NCI-H460 (cell line): ENCODE measurements around the gene THAP11. TPM values are rescaled to one million over a fixed set of nuclear protein-coding genes. Genes with fewer than 3 reads are reported as not detected.
"Not testable (repeated sequence)": the region's sequence is repeated elsewhere in the genome, so short reads cannot be mapped to it uniquely, and the experiment has no call there.

Source experiments
- DNase-seq: peaks from one replicate; pipeline ENCODE4 v3.0.0-alpha.2; 2016; ENCODE audit warnings: low read depth; ENCODE audit errors: extremely low read depth
- total RNA-seq: library from RNA; depleted of rRNA; stranded (reverse); fragments of >200 nt; shearing (Covaris generic); gene quantifications from 2 replicates; pipeline ENCODE4 v1.2.3, GENCODE V29; 2014

The THAP11 gene
- total RNA-seq, 1 experiment from 2014 or later = 43.6 TPM

DNA sequence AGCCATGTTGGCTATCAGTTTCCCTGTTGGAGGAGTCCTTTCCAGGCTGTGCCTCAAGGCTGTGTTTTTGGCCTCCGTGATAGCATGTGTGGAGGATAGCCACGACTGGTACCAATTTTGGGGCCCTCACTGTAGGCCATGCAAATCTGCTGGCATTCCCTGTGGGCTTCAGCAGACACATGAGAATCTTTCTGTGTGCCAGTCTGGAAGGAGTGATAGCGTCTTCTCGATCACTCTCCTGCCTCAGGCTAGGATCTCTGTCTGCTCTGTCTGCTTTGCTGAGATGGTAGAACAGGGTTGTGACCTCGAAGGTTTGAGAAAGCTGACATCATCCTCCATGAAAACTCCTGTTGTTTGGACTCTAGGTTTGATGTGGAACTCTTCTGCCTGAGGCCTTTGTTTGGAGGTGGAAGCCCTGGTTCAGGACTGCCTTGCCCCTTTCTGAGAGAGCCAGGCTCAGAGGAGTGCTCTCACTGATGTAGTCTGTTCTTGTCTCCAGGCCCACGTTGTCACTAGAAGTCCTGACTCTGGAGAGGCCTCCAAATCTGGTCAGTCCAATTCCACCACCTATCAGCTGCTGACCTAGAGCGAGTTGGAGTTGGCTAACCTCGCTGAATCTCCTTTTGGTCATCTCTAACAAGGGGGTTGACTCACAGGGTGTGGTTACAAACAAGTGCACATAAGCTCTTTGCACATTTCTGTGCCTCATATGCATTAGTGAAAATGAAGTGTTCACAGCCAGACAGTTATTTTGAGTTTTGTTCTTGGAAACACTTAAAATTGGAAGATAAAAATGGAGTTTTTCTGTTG lies 18.7 kb downstream of the THAP11 start:
- peak; percentile 45 for DNase-seq

DNA sequence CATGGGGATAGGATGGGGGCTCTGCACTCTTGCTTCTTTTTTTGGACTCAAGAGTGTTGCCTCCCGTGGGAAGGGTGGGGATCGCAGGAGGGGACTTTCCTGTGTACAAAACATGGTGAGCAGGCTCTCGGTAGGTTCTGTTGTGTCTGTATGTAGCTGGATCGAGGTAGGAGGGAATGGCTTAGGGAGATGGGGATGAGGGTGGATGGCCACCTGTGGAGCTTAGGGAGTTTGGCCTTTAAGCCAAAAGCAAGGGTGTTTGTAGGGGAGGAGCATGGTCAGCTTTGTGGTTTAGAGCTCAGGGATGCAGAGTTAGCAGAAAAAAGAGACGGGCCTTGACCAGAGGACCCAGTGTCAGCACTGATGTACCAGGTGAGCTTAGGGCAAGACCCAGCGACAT lies 19.8 kb downstream of the THAP11 start:
- DNase-seq = no peak

DNA sequence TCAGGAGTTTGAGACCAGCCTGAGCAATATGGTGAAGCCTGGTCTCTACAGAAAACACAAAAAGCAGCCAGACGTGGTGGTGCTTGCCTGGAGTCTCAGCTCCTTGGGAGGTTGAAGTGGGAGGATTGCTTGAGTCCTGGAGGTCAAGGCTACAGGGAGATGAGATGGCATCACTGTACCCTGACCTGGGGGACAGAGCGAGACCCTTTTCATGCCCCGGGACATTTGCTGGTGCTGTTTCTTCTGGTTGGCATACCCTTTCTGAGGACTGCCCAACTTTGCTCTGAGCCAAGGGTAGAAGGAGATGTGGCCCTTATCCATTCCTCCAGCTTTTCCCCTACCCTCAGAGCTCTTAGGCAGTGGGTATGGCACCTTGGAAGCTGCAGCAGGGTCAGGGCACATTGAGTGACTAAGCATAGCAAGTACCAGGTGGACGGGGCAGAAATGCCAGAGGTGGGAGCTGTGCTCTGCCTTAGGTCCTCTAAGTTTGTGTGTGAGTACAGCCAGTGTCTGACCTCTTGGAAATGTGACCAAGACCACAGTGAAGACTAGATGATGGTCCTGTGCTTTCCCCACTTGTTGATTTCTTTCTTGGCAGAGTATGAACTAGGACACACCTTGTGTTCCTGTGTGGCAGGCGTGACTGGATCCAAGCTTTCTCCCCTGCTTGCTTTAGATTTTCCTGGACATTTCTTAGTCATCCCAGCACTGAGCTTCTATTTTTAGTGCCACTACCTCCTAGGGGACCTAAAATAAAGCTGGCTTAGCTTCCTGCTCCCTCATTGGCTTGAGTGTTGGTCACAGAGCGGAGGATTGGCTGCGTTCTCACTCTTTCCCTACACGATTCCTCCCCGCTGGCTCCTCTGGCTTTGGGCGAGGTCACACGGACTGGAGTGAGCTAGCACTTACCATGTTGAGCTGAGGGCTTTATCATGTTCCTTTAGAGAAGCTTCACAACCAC lies 20.8 kb downstream of the THAP11 start:
- no peak for DNase-seq

DNA sequence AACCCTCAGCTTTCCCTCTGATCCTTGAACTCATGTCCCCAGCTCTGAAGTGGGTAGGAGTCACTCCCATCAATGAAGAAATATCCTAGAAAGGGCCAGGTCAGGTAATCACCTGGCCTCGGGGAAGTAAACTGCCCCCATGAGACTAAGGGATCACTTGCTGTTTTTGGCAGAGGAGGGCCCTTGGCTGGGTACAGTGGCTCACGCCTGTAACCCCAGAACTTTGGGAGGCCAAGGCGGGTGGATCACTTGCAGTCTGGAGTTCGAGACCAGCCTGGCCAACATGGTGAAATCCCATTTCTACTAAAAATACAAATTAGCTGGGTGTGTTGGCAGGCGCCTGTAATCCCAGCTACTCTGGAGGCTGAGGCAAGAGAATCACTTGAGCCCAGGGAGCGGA lies 21.9 kb downstream of the THAP11 start:
- DNase-seq = not testable (repeated sequence)

DNA sequence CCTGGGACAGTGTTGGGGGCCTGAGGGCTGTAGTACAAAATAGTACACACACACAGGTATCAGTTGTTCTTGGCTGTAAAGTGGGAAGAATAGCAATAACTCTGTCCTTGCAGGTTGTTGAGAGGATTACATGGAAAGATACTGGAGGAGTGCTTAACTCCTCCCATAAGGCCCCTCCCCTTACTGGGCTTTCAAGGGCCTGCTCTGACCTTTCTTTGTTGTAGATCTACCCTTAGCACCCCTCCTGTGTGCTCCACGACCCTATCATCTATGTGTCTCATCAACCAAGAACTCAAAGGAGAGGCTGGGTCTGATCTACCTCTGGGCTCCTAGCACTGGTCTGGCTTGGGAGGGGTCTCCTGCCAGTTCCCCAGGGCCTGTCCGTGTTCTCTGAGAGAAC lies 22.5 kb downstream of the THAP11 start:
- DNase-seq = no peak

DNA sequence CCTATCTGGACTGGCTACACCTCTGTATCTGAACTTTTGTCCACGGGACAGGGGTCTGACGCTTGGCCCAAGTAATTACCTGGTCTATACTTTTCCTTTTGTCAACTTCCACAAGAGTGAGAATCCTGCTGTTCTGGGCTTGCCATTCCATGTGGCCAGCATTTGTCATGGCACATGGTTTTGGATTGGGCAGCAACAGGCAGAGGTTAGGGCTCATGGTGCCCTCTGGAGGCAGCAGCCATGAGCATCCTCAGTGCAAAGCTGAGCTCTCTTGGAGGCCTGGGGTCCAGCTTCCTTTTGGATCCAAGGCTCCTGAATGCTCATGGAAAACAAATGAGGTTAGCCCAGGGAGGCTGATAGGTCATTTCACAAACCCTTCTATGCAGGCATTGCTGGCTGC lies 23.2 kb downstream of the THAP11 start:
- DNase-seq = peak; percentile 57

DNA sequence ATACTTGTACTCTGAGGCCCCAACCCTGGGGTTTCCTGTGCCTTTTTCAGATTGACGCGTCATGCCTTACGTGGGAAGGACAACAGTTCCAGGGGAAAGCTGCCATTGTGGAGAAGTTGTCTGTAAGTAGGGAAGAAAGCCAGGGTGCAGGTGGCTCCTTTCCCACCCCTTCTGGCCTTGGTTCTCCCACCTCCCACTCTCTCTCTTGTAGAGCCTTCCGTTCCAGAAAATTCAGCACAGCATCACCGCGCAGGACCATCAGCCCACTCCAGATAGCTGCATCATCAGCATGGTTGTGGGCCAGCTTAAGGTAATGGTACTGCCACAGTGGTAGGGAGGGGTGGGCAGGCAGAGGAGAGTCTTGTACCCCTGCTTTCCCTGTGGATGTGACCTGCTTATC lies 26.2 kb downstream of the THAP11 start:
- no peak for DNase-seq

DNA sequence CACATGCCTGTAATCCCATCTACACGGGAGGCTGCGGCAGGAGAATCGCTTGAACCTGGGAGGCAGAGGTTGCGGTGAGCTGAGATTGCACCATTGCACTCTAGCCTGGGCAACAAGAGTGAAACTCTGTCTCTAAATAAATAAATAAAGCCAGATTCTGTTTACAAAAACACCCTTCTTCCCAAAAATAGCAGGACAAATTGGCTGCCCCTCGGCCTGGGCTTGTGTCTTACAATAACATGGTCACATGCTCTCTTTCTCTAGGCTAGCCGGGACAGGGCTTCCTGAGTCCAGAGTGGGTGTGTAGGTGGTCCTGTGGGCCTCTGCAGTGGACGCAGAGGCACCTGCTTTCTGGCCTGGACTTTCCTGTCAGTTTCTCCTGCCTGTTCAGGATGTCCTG lies 27.5 kb downstream of the THAP11 start:
- DNase-seq = no peak

DNA sequence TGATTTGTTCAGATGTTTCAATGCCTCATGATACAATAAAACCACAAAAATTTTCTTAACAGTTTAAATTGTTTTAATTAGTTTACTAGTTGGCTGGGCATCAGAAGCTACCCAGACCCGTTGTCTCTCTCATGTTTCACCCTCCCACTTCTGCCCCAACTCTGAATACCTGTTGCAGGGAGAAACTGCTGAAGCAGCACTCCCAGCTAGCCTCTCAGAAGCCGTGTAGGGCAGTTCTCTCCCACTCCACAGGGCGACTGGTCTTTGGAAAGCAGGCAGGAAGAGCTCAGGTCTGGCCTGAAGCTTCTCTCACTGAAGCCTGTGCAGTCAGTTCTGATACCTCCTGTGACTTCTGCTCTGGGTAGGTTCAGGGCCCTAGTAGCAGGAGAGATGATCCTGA lies 29.1 kb downstream of the THAP11 start:
- no peak for DNase-seq

DNA sequence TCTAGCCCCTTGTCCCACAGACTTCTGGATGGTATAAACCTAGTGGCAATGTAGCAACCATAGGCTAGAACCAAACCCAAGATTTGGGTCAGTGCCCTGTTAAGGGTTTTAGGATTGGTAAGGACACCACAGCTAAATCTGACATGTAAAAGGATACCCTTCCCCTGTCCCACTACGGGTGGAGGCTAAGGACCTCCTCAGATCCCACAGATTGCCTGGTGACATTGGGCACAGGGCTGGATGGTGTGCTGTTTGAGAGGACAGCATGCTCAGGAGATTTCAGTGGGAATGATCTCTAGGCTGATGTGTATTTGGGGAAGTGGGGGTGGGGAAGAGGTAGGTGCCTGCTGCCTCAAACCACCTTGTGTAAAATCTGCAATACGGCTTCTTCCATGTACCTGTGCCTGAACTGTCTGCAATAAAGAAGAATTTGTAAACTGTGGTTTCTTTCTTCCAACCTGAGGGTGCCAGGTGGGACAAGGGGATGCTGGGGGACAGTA lies 30.1 kb downstream of the THAP11 start:
- no peak for DNase-seq

DNA sequence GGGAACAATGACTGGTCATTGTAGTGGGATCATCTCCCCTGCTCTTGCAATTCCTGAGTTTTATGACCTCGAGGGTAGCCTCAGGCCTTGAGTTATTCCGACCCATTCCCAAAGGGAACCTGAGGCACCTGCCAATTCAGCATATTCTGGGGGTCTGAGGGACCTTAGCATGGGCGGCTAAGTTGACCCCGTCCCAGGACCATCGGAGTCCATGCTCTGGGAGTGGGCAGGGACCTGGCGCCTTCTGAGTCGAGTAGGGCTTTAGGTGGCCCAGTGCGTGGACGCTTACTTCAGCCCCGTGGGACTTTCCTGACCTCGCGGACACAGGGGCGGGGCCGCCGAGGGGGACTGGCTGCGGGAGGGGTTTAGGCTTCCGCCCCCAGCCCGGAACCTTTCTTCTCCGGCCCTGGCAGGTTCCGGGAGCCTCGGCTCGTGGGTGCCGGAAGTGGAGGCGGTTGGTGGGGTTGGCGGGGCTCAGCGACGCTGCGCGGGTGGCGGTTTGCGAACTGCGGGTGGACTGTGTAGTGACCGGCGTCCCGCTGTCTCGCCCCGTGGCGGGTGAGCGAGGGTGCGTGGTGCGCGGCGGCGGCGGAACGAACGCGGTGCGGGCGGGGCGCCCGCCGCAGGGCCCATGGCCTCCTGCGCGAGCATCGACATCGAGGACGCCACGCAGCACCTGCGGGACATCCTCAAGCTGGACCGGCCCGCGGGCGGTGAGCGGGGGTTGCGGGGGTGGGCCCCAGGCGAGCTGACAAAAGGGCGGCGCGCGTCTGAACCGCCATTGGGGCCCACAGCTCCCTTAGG lies 30.7 kb downstream of the THAP11 start, which contains the start of gene EDC4:
TSS of gene EDC4 (plus strand) at position 422 of the 804 bp plus-strand sequence. CDS start at position 632, 210 bp downstream.
- DNase-seq = peak; percentile 65

DNA sequence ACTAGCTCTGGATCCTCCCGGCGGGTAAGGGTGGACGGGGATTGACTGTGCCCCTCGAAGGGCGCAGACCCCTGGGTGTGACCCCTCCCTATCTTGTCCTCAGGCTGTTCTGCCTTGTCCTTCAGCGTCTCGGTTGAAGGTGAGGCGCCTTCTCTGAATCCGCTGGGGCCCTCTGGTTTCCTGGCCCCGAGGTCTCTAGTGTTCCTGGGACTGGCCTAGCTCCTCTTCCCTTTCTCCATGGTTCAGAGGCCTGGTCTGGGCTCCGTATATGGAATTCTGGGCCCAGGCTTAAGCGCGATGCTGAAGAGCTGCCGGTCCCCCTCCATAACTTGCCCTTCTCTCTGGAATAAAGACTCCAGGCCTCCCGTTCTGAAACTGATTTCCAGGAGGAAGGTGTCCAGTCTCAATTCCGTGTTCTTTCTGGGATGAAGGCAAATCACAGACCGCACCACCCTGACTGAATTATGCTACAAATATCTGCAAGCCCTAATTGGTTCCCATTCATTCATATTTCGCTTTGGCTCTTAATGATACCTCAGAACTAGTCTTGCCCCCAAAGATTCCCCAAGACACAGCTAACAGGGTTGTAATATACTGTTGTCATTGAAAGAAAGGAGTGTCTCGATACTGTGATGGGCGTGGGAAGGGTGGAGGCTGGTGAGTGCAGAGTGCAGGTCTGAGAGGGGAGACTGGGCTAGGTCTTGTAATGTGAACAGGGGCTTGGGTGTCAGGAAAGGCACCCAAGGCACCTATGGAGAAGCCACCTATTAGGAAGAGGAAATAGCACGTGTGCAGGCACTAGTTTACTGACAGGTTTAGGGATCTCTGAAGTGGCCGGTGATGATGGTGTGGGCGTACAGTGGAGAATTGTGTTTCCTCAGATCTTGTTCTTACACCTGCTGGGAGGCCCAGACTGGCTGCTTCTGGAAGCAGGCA lies 31.6 kb downstream of the THAP11 start:
- no peak for DNase-seq

DNA sequence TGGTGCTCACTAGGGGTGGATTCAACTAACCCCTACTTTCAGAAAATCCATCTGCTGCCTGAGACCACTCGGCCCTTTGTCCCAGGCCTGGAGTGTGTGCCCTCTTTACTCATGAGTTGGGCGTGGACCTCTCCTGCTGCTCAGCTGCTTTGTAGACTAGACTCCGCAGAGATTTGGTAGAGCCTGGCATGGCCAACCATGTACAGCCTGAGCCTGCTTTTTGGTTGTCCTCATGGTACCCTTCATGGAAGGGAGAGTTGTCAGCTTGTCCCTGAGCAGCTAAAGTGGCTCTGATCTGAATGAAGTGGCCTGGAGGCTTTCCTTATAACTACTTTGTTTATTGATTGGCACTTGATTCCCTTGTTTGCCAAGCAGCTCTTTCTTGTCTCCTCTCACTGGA lies 32.3 kb downstream of the THAP11 start:
- DNase-seq = no peak

DNA sequence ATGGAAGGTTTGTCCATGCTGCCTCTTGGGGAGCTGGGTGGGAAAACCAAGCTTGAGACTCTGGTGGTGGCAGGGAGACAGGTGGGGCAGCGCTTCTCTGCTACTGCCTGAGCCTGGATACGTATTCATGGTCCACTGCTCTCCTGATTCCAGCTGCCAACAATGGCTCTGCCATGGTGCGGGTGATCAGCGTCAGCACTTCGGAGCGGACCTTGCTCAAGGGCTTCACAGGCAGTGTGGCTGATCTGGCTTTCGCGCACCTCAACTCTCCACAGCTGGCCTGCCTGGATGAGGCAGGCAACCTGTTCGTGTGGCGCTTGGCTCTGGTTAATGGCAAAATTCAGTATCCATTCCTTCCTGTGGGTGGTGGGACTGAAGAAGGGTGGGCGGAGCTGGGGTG lies 34.9 kb downstream of the THAP11 start:
- no peak for DNase-seq

DNA sequence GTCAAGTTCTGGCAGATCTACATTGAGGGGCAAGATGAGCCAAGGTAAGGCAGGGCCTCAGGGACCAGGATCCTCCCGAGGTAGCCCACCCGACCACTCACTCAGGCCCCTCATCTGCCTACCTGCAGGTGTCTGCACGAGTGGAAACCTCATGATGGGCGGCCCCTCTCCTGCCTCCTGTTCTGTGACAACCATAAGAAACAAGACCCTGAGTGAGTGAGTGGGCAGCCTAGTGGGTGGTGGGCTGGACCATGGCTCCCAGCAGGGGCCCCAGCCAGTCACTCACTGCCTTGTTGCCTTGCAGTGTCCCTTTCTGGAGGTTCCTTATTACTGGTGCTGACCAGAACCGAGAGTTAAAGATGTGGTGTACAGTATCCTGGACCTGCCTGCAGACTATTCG lies 36.1 kb downstream of the THAP11 start:
- DNase-seq = no peak

DNA sequence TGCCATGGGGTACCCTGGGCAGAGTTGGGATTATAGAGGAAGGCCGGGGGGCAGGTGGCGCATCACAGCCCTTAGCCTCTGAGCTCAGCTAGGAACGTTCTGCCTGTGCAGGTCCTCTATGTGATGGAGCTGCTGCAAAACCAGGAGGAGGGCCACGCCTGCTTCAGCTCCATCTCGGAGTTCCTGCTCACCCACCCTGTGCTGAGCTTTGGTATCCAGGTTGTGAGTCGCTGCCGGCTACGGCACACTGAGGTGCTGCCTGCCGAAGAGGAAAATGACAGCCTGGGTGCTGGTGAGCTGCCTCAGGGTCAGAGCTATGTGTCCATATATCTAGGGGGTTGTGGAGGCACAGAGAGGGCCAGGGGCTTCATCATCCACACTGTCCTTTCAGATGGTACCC lies 36.7 kb downstream of the THAP11 start:
- no peak for DNase-seq

DNA sequence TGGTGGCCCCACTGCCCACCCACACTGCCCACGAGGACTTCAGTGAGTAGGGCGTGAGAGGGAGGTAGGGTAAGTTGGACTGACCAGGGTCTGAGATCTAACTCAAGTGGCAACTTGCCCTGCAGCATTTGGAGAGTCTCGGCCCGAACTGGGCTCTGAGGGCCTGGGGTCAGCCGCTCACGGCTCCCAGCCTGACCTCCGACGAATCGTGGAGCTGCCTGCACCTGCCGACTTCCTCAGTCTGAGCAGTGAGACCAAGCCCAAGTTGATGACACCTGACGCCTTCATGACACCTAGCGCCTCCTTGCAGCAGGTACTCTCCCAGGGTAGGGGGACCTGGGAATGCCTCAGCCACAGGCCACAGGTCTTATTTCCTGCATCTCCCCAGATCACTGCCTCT lies 37.3 kb downstream of the THAP11 start:
- DNase-seq = no peak

DNA sequence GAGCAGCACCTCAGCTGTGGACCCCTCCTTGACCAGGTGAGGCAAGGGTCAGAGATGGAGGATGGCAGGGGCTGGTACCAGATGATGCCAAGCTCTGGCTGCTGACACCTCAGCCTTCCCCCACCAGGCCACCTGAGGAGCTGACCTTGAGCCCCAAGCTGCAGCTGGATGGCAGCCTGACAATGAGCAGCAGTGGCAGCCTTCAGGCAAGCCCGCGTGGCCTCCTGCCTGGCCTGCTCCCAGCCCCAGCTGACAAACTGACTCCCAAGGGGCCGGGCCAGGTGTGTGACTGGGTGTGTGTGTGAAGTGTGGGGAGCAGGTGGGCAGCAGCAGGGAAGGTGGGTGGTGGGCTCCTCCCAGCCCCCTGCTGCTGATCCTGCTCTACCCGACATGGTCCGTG lies 37.8 kb downstream of the THAP11 start:
- no peak for DNase-seq

DNA sequence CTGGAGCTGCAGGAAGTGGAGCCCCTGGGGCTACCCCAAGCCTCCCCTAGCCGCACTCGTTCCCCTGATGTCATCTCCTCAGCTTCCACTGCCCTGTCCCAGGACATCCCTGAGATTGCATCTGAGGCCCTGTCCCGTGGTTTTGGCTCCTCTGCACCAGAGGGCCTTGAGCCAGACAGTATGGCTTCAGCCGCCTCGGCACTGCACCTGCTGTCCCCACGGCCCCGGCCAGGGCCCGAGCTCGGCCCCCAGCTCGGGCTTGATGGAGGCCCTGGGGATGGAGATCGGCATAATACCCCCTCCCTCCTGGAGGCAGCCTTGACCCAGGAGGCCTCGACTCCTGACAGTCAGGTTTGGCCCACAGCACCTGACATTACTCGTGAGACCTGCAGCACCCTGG lies 38.5 kb downstream of the THAP11 start:
- DNase-seq = no peak
